Endothelial cell of umbilical vein (primary cell): ENCODE measurements around the gene ALKBH7.

Experiments used
- POLR2A ChIP-seq: IDR thresholded peaks from 2 replicates; pipeline ENCODE4 v1.6.1; 2012; ENCODE audit warnings: low read depth, mild to moderate bottlenecking, control low read depth, low read length
- POLR2AphosphoS5 ChIP-seq: IDR thresholded peaks from 2 replicates; pipeline ENCODE4 v1.6.1; 2012; ENCODE audit warnings: low read depth, mild to moderate bottlenecking, control low read depth, low read length, moderate library complexity; ENCODE audit not compliant: insufficient read depth
- TF ChIP-seq, protein P1 (sequence below), 2 donors: IDR thresholded peaks; 1 replicate in 1 of 2; 2 replicates in 1 of 2; pipeline ENCODE4 v1.5.1; 2011; ENCODE audit warnings: low read length in 2 of 2, mild to moderate bottlenecking in 2 of 2, moderate library complexity in 2 of 2, control low read depth in 1 of 2, inconsistent platforms in 1 of 2, low read depth in 1 of 2; ENCODE audit not compliant: insufficient read depth in 1 of 2; ENCODE audit errors: extremely low read depth in 1 of 2

DNA sequence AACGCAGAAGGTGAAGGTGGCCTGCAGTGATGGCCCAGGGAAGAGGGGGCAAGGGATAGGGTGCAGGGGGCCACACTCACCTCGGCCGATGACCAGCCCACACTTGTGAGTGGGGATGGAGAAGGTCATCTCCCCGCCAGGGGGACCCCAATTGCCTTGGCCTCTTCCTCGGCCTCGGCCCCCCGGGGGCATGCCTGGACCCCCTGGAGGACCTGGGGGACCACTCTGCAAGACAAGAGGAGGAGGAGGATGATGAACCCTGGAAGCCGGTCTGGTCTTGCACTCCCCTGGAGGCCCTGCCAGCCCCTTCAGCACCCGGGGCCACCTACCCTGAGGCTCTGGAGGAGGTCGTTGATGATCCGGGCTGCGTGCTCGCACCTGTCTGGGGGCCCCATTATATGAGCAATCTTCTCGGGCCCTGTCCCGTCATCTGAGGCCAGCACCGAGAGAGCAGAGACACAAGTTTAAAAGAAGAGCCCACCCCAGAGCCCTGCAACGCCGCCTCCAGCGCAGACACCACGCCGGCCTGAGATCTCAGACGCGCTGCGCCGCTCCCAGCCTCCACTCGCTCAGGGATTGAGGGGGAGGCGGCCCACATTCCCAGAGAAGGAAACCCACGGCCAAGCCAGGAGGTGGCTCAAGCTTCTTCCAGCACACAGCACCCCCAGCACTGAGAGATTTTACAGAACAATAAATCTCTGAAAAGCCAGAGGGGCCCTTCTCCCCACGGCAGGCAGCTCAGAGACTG lies 44.2 kb downstream of the ALKBH7 start:
- TF ChIP-seq POLR2AphosphoS5, result no peak
- TF ChIP-seq, protein P1, sequence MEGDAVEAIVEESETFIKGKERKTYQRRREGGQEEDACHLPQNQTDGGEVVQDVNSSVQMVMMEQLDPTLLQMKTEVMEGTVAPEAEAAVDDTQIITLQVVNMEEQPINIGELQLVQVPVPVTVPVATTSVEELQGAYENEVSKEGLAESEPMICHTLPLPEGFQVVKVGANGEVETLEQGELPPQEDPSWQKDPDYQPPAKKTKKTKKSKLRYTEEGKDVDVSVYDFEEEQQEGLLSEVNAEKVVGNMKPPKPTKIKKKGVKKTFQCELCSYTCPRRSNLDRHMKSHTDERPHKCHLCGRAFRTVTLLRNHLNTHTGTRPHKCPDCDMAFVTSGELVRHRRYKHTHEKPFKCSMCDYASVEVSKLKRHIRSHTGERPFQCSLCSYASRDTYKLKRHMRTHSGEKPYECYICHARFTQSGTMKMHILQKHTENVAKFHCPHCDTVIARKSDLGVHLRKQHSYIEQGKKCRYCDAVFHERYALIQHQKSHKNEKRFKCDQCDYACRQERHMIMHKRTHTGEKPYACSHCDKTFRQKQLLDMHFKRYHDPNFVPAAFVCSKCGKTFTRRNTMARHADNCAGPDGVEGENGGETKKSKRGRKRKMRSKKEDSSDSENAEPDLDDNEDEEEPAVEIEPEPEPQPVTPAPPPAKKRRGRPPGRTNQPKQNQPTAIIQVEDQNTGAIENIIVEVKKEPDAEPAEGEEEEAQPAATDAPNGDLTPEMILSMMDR (IDR thresholded peaks at IDR 0.05; ENCODE audit: extremely low read depth in 1 of 2, insufficient read depth in 1 of 2, low read depth in 1 of 2, low read length in 2 of 2), result no peak
- no peak for TF ChIP-seq POLR2A
